ENCODE data around the gene DGKQ.
"Not testable (repeated sequence)": the region's sequence is repeated elsewhere in the genome, so short reads cannot be mapped to it uniquely, and the experiment has no call there.

The DGKQ gene

GRCh38 chr4:978957-979701 is 5.8 kb upstream of the DGKQ start:
- TF ChIP-seq ZFX (IDR thresholded peaks at IDR 0.05; ENCODE audit: borderline replicate concordance) (no peak), CTCF (IDR thresholded peaks at IDR 0.05) (no peak)
- no peak overlapping the region for H3K27ac ChIP-seq

GRCh38 chr4:976016-976415 is 2.6 kb upstream of the DGKQ start:
- H3K27ac ChIP-seq, result not testable (repeated sequence)

GRCh38 chr4:974668-975067 is 1.3 kb upstream of the DGKQ start:
- H3K27ac ChIP-seq, result no peak overlapping the region
- no peak for TF ChIP-seq CTCF (IDR thresholded peaks at IDR 0.05)

GRCh38 chr4:972651-973424 is 531 bp downstream of the DGKQ start:
- peak overlapping the region; percentile 22 for H3K27ac ChIP-seq
- TF ChIP-seq ZFX (IDR thresholded peaks at IDR 0.05; ENCODE audit: borderline replicate concordance), result no peak
- TF ChIP-seq CTCF (IDR thresholded peaks at IDR 0.05), result no peak

GRCh38 chr4:971666-972500 is 1.5 kb downstream of the DGKQ start:
- TF ChIP-seq CTCF (IDR thresholded peaks at IDR 0.05) (no peak), ZFX (IDR thresholded peaks at IDR 0.05; ENCODE audit: borderline replicate concordance) (no peak)
- H3K27ac ChIP-seq, result no peak overlapping the region; the same call in 1 of the 2 replicates

- TF ChIP-seq ZFX (IDR thresholded peaks at IDR 0.05; ENCODE audit: borderline replicate concordance), result no peak
- TF ChIP-seq CTCF (IDR thresholded peaks at IDR 0.05), result no peak
- no peak overlapping the region for H3K27ac ChIP-seq
Measured at GRCh38 chr4:970854-971520, 2.4 kb downstream of the DGKQ start.

GRCh38 chr4:970046-970745 is 3.2 kb downstream of the DGKQ start:
- no peak overlapping the region for H3K27ac ChIP-seq
- TF ChIP-seq ZFX (IDR thresholded peaks at IDR 0.05; ENCODE audit: borderline replicate concordance) (no peak), CTCF (IDR thresholded peaks at IDR 0.05) (no peak)

Measured in 22Rv1 (cell line).